CD8-positive, alpha-beta memory T cell (primary cell): ENCODE results near the gene EFCAB6. TPM values are rescaled to one million over a fixed set of nuclear protein-coding genes. Genes with fewer than 3 reads are reported as not detected.

Experiments
- CTCF ChIA-PET: fragments of 350-600 bp; sonication (Branson Sonifier 250); formaldehyde crosslinking; loops from one replicate; lab custom pipeline; 2021; ENCODE audit warnings: antibody characterized with exemption; lab: Charles Lee
- POLR2A ChIA-PET: fragments of 350-600 bp; sonication (Branson Sonifier 250); formaldehyde crosslinking; loops from one replicate; lab custom pipeline; 2021; ENCODE audit warnings: antibody characterized with exemption; lab: Charles Lee
- DNase-seq, 5 donors: peaks; one replicate each; pipeline versions ENCODE4 v3.0.0 to v3.0.0-alpha.2; 2020 to 2022; ENCODE audit warnings: mixed read lengths in 1 of 5
- H3K27ac ChIP-seq: one replicate; pipeline ENCODE4 v1.7.0; 2013; ENCODE audit warnings: low read depth, mild to moderate bottlenecking, low read length, moderate library complexity
- H3K27me3 ChIP-seq: 2 replicates; pipeline ENCODE4 v1.7.0; 2013; ENCODE audit warnings: low read length, mild to moderate bottlenecking; ENCODE audit not compliant: insufficient read depth, poor library complexity, severe bottlenecking
- H3K36me3 ChIP-seq: 2 replicates; pipeline ENCODE4 v1.7.0; 2013; ENCODE audit warnings: mild to moderate bottlenecking, low read length, moderate library complexity; ENCODE audit not compliant: insufficient read depth
- H3K4me1 ChIP-seq: 2 replicates; pipeline ENCODE4 v1.7.0; 2013; ENCODE audit warnings: mild to moderate bottlenecking, low read length, moderate library complexity; ENCODE audit not compliant: insufficient read depth
- H3K4me3 ChIP-seq: 2 replicates; pipeline ENCODE4 v1.7.0; 2013; ENCODE audit warnings: mild to moderate bottlenecking, low read length
- H3K9me3 ChIP-seq: 2 replicates; pipeline ENCODE4 v1.7.0; 2013; ENCODE audit warnings: mild to moderate bottlenecking, low read length
- H3K27ac Mint-ChIP-seq, 8 donors: one replicate each; pipeline ENCODE4 v1.8.0; 2020 to 2021; ENCODE audit warnings: mixed read lengths in 8 of 8, mild to moderate bottlenecking in 6 of 8, inconsistent platforms in 3 of 8, moderate library complexity in 3 of 8
- H3K27me3 Mint-ChIP-seq, 2 donors: one replicate each; pipeline ENCODE4 v1.8.0; 2020 to 2021; ENCODE audit warnings: mixed read lengths in 2 of 2, mild to moderate bottlenecking in 1 of 2, moderate library complexity in 1 of 2
- H3K36me3 Mint-ChIP-seq, 3 donors: one replicate each; pipeline ENCODE4 v1.8.0; 2020 to 2021; ENCODE audit warnings: mixed read lengths in 3 of 3, inconsistent platforms in 1 of 3, mild to moderate bottlenecking in 1 of 3
- H3K4me1 Mint-ChIP-seq, 3 donors: one replicate each; pipeline ENCODE4 v1.8.0; 2020 to 2021; ENCODE audit warnings: mixed read lengths in 3 of 3, inconsistent platforms in 1 of 3, mild to moderate bottlenecking in 1 of 3
- H3K4me3 Mint-ChIP-seq, 7 donors: one replicate each; pipeline ENCODE4 v1.8.0; 2020 to 2021; ENCODE audit warnings: mixed read lengths in 7 of 7, mild to moderate bottlenecking in 6 of 7, moderate library complexity in 4 of 7, inconsistent platforms in 2 of 7
- H3K9me3 Mint-ChIP-seq, 5 donors: one replicate each; pipeline ENCODE4 v1.8.0; 2020 to 2022; ENCODE audit warnings: mixed read lengths in 5 of 5, mild to moderate bottlenecking in 3 of 5, moderate library complexity in 2 of 5, inconsistent platforms in 1 of 5
- polyA plus RNA-seq: library from polyadenylated mRNA; unstranded; fragments of 300-500 nt; fragmentation: Illumina TruSeq; gene quantifications from one replicate; pipeline ENCODE4 v1.2.3, GENCODE V29; 2021
- total RNA-seq, 2 experiments: library from RNA; stranded (reverse); gene quantifications; one replicate each; pipeline ENCODE4 v1.2.3, GENCODE V29; 2021

Gene EFCAB6
- total and polyA plus RNA-seq, 3 experiments from 2014 or later = 0.22 to 0.72 (median 0.64) TPM

GRCh38 chr22:43654271-43654670 lies 157.8 kb downstream of the EFCAB6 start:
- Histone ChIP-seq H3K27ac (no peak overlapping the region), H3K36me3 (no peaks in the 10 kb centered on the region), H3K4me3 (no peak overlapping the region), H3K27me3 (no peaks in the 10 kb centered on the region), H3K4me1 (no peaks in the 10 kb centered on the region), H3K9me3 (no peaks in the 10 kb centered on the region)
- Mint-ChIP-seq H3K27me3 (peaks cover 10 to 12% of the 10 kb centered on the region in 2 donors), H3K4me1 (no peaks in the 10 kb centered on the region), H3K9me3 (peaks cover 0 to 11% (median 5%) of the 10 kb centered on the region in 5 donors), H3K36me3 (peaks cover 0 to 4% (median 1%) of the 10 kb centered on the region in 3 donors), H3K4me3 (no peak overlapping the region), H3K27ac (no peak overlapping the region)
- DNase-seq = no peak
- POLR2A ChIA-PET = no interaction called here
- CTCF ChIA-PET = no interaction called here

- peaks cover 0 to 11% (median 5%) of the 10 kb centered on the region in 5 donors for H3K9me3 Mint-ChIP-seq
- POLR2A ChIA-PET = no interaction called here
- H3K4me3 ChIP-seq = no peak overlapping the region
These were observed 159.3 kb downstream of the EFCAB6 start for GRCh38 chr22:43652845-43653244.

GRCh38 chr22:43643387-43643786 lies 168.7 kb downstream of the EFCAB6 start:
- H3K9me3 Mint-ChIP-seq = peaks cover 4 to 17% (median 12%) of the 10 kb centered on the region in 5 donors
- Histone ChIP-seq H3K4me3 (no peak overlapping the region), H3K27me3 (peaks cover 4% of the 10 kb centered on the region), H3K27ac (no peak overlapping the region), H3K9me3 (no peaks in the 10 kb centered on the region), H3K4me1 (no peaks in the 10 kb centered on the region), H3K36me3 (no peaks in the 10 kb centered on the region)
- no peaks in the 10 kb centered on the region for H3K4me1 Mint-ChIP-seq
- DNase-seq = no peak
- peaks cover 11 to 58% of the 10 kb centered on the region in 2 donors for H3K27me3 Mint-ChIP-seq
- ChIA-PET CTCF (no interaction called here), POLR2A (no interaction called here)
- no peaks in the 10 kb centered on the region for H3K36me3 Mint-ChIP-seq
- H3K27ac Mint-ChIP-seq = peak overlapping the region in 1 of 8 donors; percentile 55
- H3K4me3 Mint-ChIP-seq = no peak overlapping the region

More at GRCh38 chr22:43652845-43653244, 159.3 kb downstream of the EFCAB6 start:
- DNase-seq = no peak
- CTCF ChIA-PET = no interaction called here
- H3K36me3 ChIP-seq = no peaks in the 10 kb centered on the region
- H3K4me1 ChIP-seq = no peaks in the 10 kb centered on the region
- peaks cover 0 to 4% (median 1%) of the 10 kb centered on the region in 3 donors for H3K36me3 Mint-ChIP-seq
- H3K27me3 ChIP-seq = no peaks in the 10 kb centered on the region
- peak overlapping the region in 1 of 8 donors; percentile 0 for H3K27ac Mint-ChIP-seq
- H3K9me3 ChIP-seq = no peaks in the 10 kb centered on the region
- H3K4me3 Mint-ChIP-seq = no peak overlapping the region
- H3K27ac ChIP-seq = no peak overlapping the region
- peaks cover 10 to 21% of the 10 kb centered on the region in 2 donors for H3K27me3 Mint-ChIP-seq
- H3K4me1 Mint-ChIP-seq = no peaks in the 10 kb centered on the region

GRCh38 chr22:43642319-43643206 lies 169.5 kb downstream of the EFCAB6 start:
- Mint-ChIP-seq H3K27ac (peak overlapping the region in 1 of 8 donors; percentile 55), H3K36me3 (no peaks in the 10 kb centered on the region), H3K9me3 (peaks cover 4 to 19% (median 17%) of the 10 kb centered on the region in 5 donors), H3K27me3 (peaks cover 12 to 53% of the 10 kb centered on the region in 2 donors), H3K4me3 (no peak overlapping the region), H3K4me1 (no peaks in the 10 kb centered on the region)
- Histone ChIP-seq H3K4me3 (no peak overlapping the region), H3K27me3 (peaks cover 3% of the 10 kb centered on the region), H3K27ac (no peak overlapping the region), H3K36me3 (no peaks in the 10 kb centered on the region), H3K4me1 (no peaks in the 10 kb centered on the region), H3K9me3 (no peaks in the 10 kb centered on the region)
- DNase-seq = no peak
- CTCF ChIA-PET = no interaction called here
- POLR2A ChIA-PET = no interaction called here

GRCh38 chr22:43639228-43639948 lies 172.7 kb downstream of the EFCAB6 start:
- H3K27ac ChIP-seq = no peak overlapping the region
- ChIA-PET CTCF (no interaction called here), POLR2A (no interaction called here)
- no peak overlapping the region for H3K27ac Mint-ChIP-seq
- peaks cover 16 to 45% of the 10 kb centered on the region in 2 donors for H3K27me3 Mint-ChIP-seq
- no peak overlapping the region for H3K4me3 ChIP-seq
- no peak for DNase-seq
- H3K36me3 ChIP-seq = no peaks in the 10 kb centered on the region
- no peaks in the 10 kb centered on the region for H3K4me1 Mint-ChIP-seq
- no peaks in the 10 kb centered on the region for H3K27me3 ChIP-seq
- no peaks in the 10 kb centered on the region for H3K36me3 Mint-ChIP-seq
- H3K4me1 ChIP-seq = no peaks in the 10 kb centered on the region
- no peaks in the 10 kb centered on the region for H3K9me3 ChIP-seq
- peaks cover 4 to 19% (median 17%) of the 10 kb centered on the region in 5 donors for H3K9me3 Mint-ChIP-seq
- H3K4me3 Mint-ChIP-seq = no peak overlapping the region

- ChIA-PET CTCF (no interaction called here), POLR2A (no interaction called here)
- DNase-seq = no peak
- Mint-ChIP-seq H3K27ac (peak overlapping the region in 1 of 8 donors; percentile 69), H3K4me1 (no peaks in the 10 kb centered on the region), H3K9me3 (peaks cover 4 to 19% (median 17%) of the 10 kb centered on the region in 5 donors), H3K27me3 (peaks cover 19 to 40% of the 10 kb centered on the region in 2 donors), H3K4me3 (no peak overlapping the region), H3K36me3 (no peaks in the 10 kb centered on the region)
- H3K36me3 ChIP-seq = no peaks in the 10 kb centered on the region
- H3K27me3 ChIP-seq = no peaks in the 10 kb centered on the region
- no peaks in the 10 kb centered on the region for H3K4me1 ChIP-seq
- no peaks in the 10 kb centered on the region for H3K9me3 ChIP-seq
- no peak overlapping the region for H3K4me3 ChIP-seq
- H3K27ac ChIP-seq = no peak overlapping the region
These were observed 174.5 kb downstream of the EFCAB6 start for GRCh38 chr22:43637275-43638260.

- Mint-ChIP-seq H3K27me3 (peaks cover 13 to 33% of the 10 kb centered on the region in 2 donors), H3K4me1 (no peaks in the 10 kb centered on the region), H3K27ac (no peak overlapping the region), H3K4me3 (no peak overlapping the region), H3K36me3 (no peaks in the 10 kb centered on the region), H3K9me3 (peaks cover 4 to 19% (median 17%) of the 10 kb centered on the region in 5 donors)
- no peaks in the 10 kb centered on the region for H3K27me3 ChIP-seq
- DNase-seq = no peak
- H3K4me3 ChIP-seq = no peak overlapping the region
- ChIA-PET POLR2A (no interaction called here), CTCF (no interaction called here)
- no peaks in the 10 kb centered on the region for H3K9me3 ChIP-seq
- no peaks in the 10 kb centered on the region for H3K36me3 ChIP-seq
- no peak overlapping the region for H3K27ac ChIP-seq
- H3K4me1 ChIP-seq = no peaks in the 10 kb centered on the region
These were observed 176.0 kb downstream of the EFCAB6 start for GRCh38 chr22:43636086-43636485.
